Measurements from ENCODE around the gene DPYSL3. TPM values are rescaled to one million over a fixed set of nuclear protein-coding genes. Genes with fewer than 3 reads are reported as not detected.

Gene DPYSL3
- total RNA-seq, 1 experiment from 2014 or later: 17.2 TPM

- no TSS peak for BruUV-seq (replicated peaks)
- ChIA-PET CTCF (no interaction called here), RAD21 (ENCODE audit: low non-redundant PET in 1 of 2, low total read pairs in 2 of 2, uncharacterized antibody in 2 of 2, unreplicated experiment in 2 of 2) (no interaction called here), POLR2A (no interaction called here)
- Histone ChIP-seq H3K4me1 (ENCODE audit: control insufficient read depth in 1 of 2, insufficient read depth in 2 of 2, low read length in 2 of 2) (no peaks in the 10 kb centered on the region), H3K27ac (ENCODE audit: low read depth, low read length) (no peak overlapping the region), H3K27me3 (ENCODE audit: insufficient read depth, low read length) (no peaks in the 10 kb centered on the region), H4K20me1 (ENCODE audit: insufficient read depth) (no peaks in the 10 kb centered on the region), H3K79me2 (ENCODE audit: insufficient read depth, low read length) (no peaks in the 10 kb centered on the region), H3K36me3 (ENCODE audit: control insufficient read depth in 1 of 2, insufficient read depth in 2 of 2, low read length in 2 of 2) (no peaks in the 10 kb centered on the region), H3K9me3 (ENCODE audit: control insufficient read depth in 1 of 2, insufficient read depth in 1 of 2, low read depth in 1 of 2, low read length in 2 of 2) (no peaks in the 10 kb centered on the region), H3K9me2 (ENCODE audit: insufficient read depth) (no peaks in the 10 kb centered on the region), H3K4me3 (replicated peaks in 1 of 2; ENCODE audit: low read depth in 1 of 2, low read length in 2 of 2) (no peak overlapping the region), H2AFZ (ENCODE audit: low read depth, low read length, poor library complexity, severe bottlenecking) (no peak overlapping the region), H3K4me2 (ENCODE audit: low read length) (no peak overlapping the region), H3K9ac (ENCODE audit: low read length) (no peak overlapping the region)
- no peak for DNase-seq (ENCODE audit: low read depth, low spot score)
- ATAC-seq: no peak
- TF ChIP-seq SIN3A (IDR thresholded peaks at IDR 0.05; ENCODE audit: low read depth) (no peak), ZBTB33 (IDR thresholded peaks at IDR 0.05; ENCODE audit: extremely low read depth, insufficient replicate concordance, low read length) (no peak), CTCF (IDR thresholded peaks at IDR 0.05 in 2 of 3, conservative IDR thresholded peaks at IDR 0.05 in 1 of 3; ENCODE audit: borderline replicate concordance in 1 of 3, insufficient read depth in 1 of 3, low read depth in 2 of 3, low read length in 2 of 3) (no peak), EZH2phosphoT487 (IDR thresholded peaks at IDR 0.05; ENCODE audit: borderline replicate concordance) (no peak), JUND (IDR thresholded peaks at IDR 0.05) (no peak), FOSL1 (IDR thresholded peaks at IDR 0.05; ENCODE audit: low read depth) (no peak), RAD21 (IDR thresholded peaks at IDR 0.05; ENCODE audit: low read depth) (no peak), ZNF274 (IDR thresholded peaks at IDR 0.05; ENCODE audit: low read depth, low read length) (no peak), SRF (IDR thresholded peaks at IDR 0.05; ENCODE audit: low read depth) (no peak), ZFX (IDR thresholded peaks at IDR 0.05) (no peak), TCF7L2 (IDR thresholded peaks at IDR 0.05; ENCODE audit: borderline replicate concordance, extremely low read depth, insufficient read depth, insufficient read length) (no peak), YY1 (IDR thresholded peaks at IDR 0.05; ENCODE audit: extremely low read depth, insufficient replicate concordance, low read depth, low read length) (no peak), EGR1 (IDR thresholded peaks at IDR 0.05; ENCODE audit: low read depth) (no peak)
- intact Hi-C loops (cut with micrococcal nuclease): no loop called here
Observed at GRCh38 chr5:147482706-147483180, 27.1 kb downstream of the DPYSL3 start.
